Naive thymus-derived CD8-positive, alpha-beta T cell (primary cell): Measurements from ENCODE around the gene ZNF648. TPM values are rescaled to one million over a fixed set of nuclear protein-coding genes. Genes with fewer than 3 reads are reported as not detected.
A peak's percentile ranks its signal among the peaks of the same experiment; 100 is the strongest.
"Not testable (repeated sequence)": the region's sequence is repeated elsewhere in the genome, so short reads cannot be mapped to it uniquely, and the experiment has no call there.

ENCODE experiments used
- ATAC-seq, 2 donors: fragments of 150-1000 bp; cut with Tn5 transposase in 1 of 2; sonication (Bioruptor Pico), chemical (Tn5 transposase) in 1 of 2; 1 replicate in 1 of 2; 2 replicates in 1 of 2; pipeline ENCODE4 v1.10.0; 2021; ENCODE audit warnings: mild to moderate bottlenecking in 2 of 2, moderate library complexity in 2 of 2
- POLR2A ChIA-PET: fragments of 350-600 bp; sonication (Branson Sonifier 250); formaldehyde crosslinking; loops from one replicate; lab custom pipeline; 2021; ENCODE audit warnings: antibody characterized with exemption; lab: Charles Lee
- DNase-seq, 10 donors: peaks; one replicate each; pipeline versions ENCODE4 v3.0.0 to v3.0.0-alpha.2; 2020 to 2022
- H3K27ac Mint-ChIP-seq, 10 donors: one replicate each; pipeline ENCODE4 v1.8.0; 2020 to 2022; ENCODE audit warnings: mild to moderate bottlenecking in 10 of 10, mixed read lengths in 10 of 10, moderate library complexity in 4 of 10, inconsistent platforms in 1 of 10
- H3K27me3 Mint-ChIP-seq, 5 donors: one replicate each; pipeline ENCODE4 v1.8.0; 2021 to 2022; ENCODE audit warnings: mixed read lengths in 5 of 5
- H3K36me3 Mint-ChIP-seq, 3 donors: one replicate each; pipeline ENCODE4 v1.8.0; 2020 to 2022; ENCODE audit warnings: mixed read lengths in 3 of 3, mild to moderate bottlenecking in 2 of 3, inconsistent platforms in 1 of 3
- H3K4me1 Mint-ChIP-seq, 4 donors: one replicate each; pipeline ENCODE4 v1.8.0; 2021 to 2022; ENCODE audit warnings: mixed read lengths in 4 of 4
- H3K4me3 Mint-ChIP-seq, 10 donors: one replicate each; pipeline ENCODE4 v1.8.0; 2020 to 2022; ENCODE audit warnings: mild to moderate bottlenecking in 10 of 10, mixed read lengths in 10 of 10, moderate library complexity in 6 of 10, inconsistent platforms in 1 of 10
- H3K9me3 Mint-ChIP-seq, 9 donors: one replicate each; pipeline ENCODE4 v1.8.0; 2020 to 2022; ENCODE audit warnings: mixed read lengths in 9 of 9, mild to moderate bottlenecking in 3 of 9, inconsistent platforms in 1 of 9, moderate library complexity in 1 of 9
- polyA plus RNA-seq, 3 donors: library from polyadenylated mRNA; unstranded; fragments of 300-500 nt; fragmentation: Illumina TruSeq; gene quantifications; one replicate each; pipeline ENCODE4 v1.2.3, GENCODE V29; 2021
- total RNA-seq, 8 experiments: library from RNA in 2 of 8; stranded (reverse) in 2 of 8; gene quantifications; one replicate each; pipeline ENCODE4 v1.2.3 and lab custom pipeline; 2021 to 2026

Gene ZNF648
- total and polyA plus RNA-seq, 5 experiments from 2014 or later = not detected

- H3K4me3 Mint-ChIP-seq = no peak overlapping the region
- H3K27me3 Mint-ChIP-seq = peaks cover 0 to 2% (median 0%) of the 10 kb centered on the region in 5 donors
- peaks cover 0 to 23% (median 8%) of the 10 kb centered on the region in 9 donors for H3K9me3 Mint-ChIP-seq
- POLR2A ChIA-PET = no interaction called here
- no peak for ATAC-seq
- H3K36me3 Mint-ChIP-seq = peaks cover 0 to 10% (median 6%) of the 10 kb centered on the region in 3 donors
- DNase-seq = no peak
- no peak overlapping the region for H3K27ac Mint-ChIP-seq
- peaks cover 3 to 11% (median 6%) of the 10 kb centered on the region in 4 donors for H3K4me1 Mint-ChIP-seq
These were observed 12.9 kb downstream of the ZNF648 start for GRCh38 chr1:182048562-182048961.

- Mint-ChIP-seq H3K4me3 (peak overlapping the region in 2 of 10 donors; percentile 4 to 25), H3K4me1 (peaks cover 3 to 11% (median 6%) of the 10 kb centered on the region in 4 donors), H3K9me3 (peaks cover 0 to 24% (median 11%) of the 10 kb centered on the region in 9 donors), H3K27ac (peak overlapping the region in 5 of 10 donors; percentile 0 to 89 (median 7)), H3K27me3 (peaks cover 0 to 2% (median 0%) of the 10 kb centered on the region in 5 donors), H3K36me3 (peaks cover 0 to 10% (median 6%) of the 10 kb centered on the region in 3 donors)
- DNase-seq (no peak), ATAC-seq (peak in 1 of 2 donors; percentile 43)
- POLR2A ChIA-PET = interaction anchor here (1.0 kb wide), 1 partner anchor 17 kb away, joined by 3 read pairs; no protein-coding TSS in a partner anchor
These were observed 14.7 kb downstream of the ZNF648 start for GRCh38 chr1:182046763-182047162.

- peaks cover 0 to 10% (median 6%) of the 10 kb centered on the region in 3 donors for H3K36me3 Mint-ChIP-seq
- H3K27ac Mint-ChIP-seq, POLR2A ChIA-PET, H3K27me3 Mint-ChIP-seq, H3K4me3 Mint-ChIP-seq, ATAC-seq, DNase-seq: not testable (repeated sequence)
- peaks cover 3 to 11% (median 6%) of the 10 kb centered on the region in 4 donors for H3K4me1 Mint-ChIP-seq
- H3K9me3 Mint-ChIP-seq = peaks cover 0 to 28% (median 11%) of the 10 kb centered on the region in 9 donors
These were observed 16.0 kb downstream of the ZNF648 start for GRCh38 chr1:182045481-182045880.

- DNase-seq = no peak
- peaks cover 0 to 2% (median 0%) of the 10 kb centered on the region in 5 donors for H3K27me3 Mint-ChIP-seq
- H3K4me1 Mint-ChIP-seq = peaks cover under 1 to 3% (median 2%) of the 10 kb centered on the region in 4 donors
- POLR2A ChIA-PET = no interaction called here
- H3K36me3 Mint-ChIP-seq = peaks cover 0 to 12% (median 6%) of the 10 kb centered on the region in 3 donors
- no peak overlapping the region for H3K4me3 Mint-ChIP-seq
- no peak for ATAC-seq
- H3K9me3 Mint-ChIP-seq = peaks cover 0 to 50% (median 13%) of the 10 kb centered on the region in 9 donors
- no peak overlapping the region for H3K27ac Mint-ChIP-seq
These were observed 19.9 kb downstream of the ZNF648 start for GRCh38 chr1:182041615-182042014.

- DNase-seq (no peak), ATAC-seq (no peak)
- no peak overlapping the region for H3K4me3 Mint-ChIP-seq
- POLR2A ChIA-PET = no interaction called here
- H3K9me3 Mint-ChIP-seq = peaks cover 0 to 32% (median 2%) of the 10 kb centered on the region in 9 donors
- no peak overlapping the region for H3K27ac Mint-ChIP-seq
- H3K27me3 Mint-ChIP-seq = no peaks in the 10 kb centered on the region
- peaks cover 0 to 6% (median 0%) of the 10 kb centered on the region in 3 donors for H3K36me3 Mint-ChIP-seq
- peaks cover 0 to 1% (median 0%) of the 10 kb centered on the region in 4 donors for H3K4me1 Mint-ChIP-seq
These were observed 23.3 kb downstream of the ZNF648 start for GRCh38 chr1:182038220-182038619.

GRCh38 chr1:182035097-182035770 is 26.3 kb downstream of the ZNF648 start:
- H3K27me3 Mint-ChIP-seq = no peaks in the 10 kb centered on the region
- ATAC-seq (no peak), DNase-seq (no peak)
- H3K27ac Mint-ChIP-seq = no peak overlapping the region
- peaks cover 0 to 6% (median 0%) of the 10 kb centered on the region in 3 donors for H3K36me3 Mint-ChIP-seq
- POLR2A ChIA-PET = no interaction called here
- H3K4me1 Mint-ChIP-seq = peaks cover 1 to 4% (median 3%) of the 10 kb centered on the region in 4 donors
- no peak overlapping the region for H3K4me3 Mint-ChIP-seq
- peaks cover 0 to 26% (median 2%) of the 10 kb centered on the region in 9 donors for H3K9me3 Mint-ChIP-seq

GRCh38 chr1:182032251-182032650 is 29.3 kb downstream of the ZNF648 start:
- H3K4me3 Mint-ChIP-seq = no peak overlapping the region
- H3K4me1 Mint-ChIP-seq = peaks cover 9 to 20% (median 18%) of the 10 kb centered on the region in 4 donors
- H3K36me3 Mint-ChIP-seq = peaks cover 0 to 2% (median under 1%) of the 10 kb centered on the region in 3 donors
- H3K27me3 Mint-ChIP-seq = no peaks in the 10 kb centered on the region
- no peak overlapping the region for H3K27ac Mint-ChIP-seq
- POLR2A ChIA-PET = no interaction called here
- ATAC-seq (no peak), DNase-seq (no peak)
- H3K9me3 Mint-ChIP-seq = peaks cover 0 to 5% (median 0%) of the 10 kb centered on the region in 9 donors

GRCh38 chr1:182029379-182030331 is 31.9 kb downstream of the ZNF648 start:
- peak; percentile 88 for ATAC-seq
- H3K4me1 Mint-ChIP-seq = peaks cover 7 to 20% (median 18%) of the 10 kb centered on the region in 4 donors
- H3K27me3 Mint-ChIP-seq = no peaks in the 10 kb centered on the region
- peak overlapping the region; percentile 87 to 100 (median 98) for H3K4me3 Mint-ChIP-seq
- DNase-seq = peak; percentile 95 to 99 (median 98)
- H3K36me3 Mint-ChIP-seq = peaks cover 0 to 5% (median 4%) of the 10 kb centered on the region in 3 donors
- H3K9me3 Mint-ChIP-seq = no peaks in the 10 kb centered on the region
- POLR2A ChIA-PET = interaction anchor here (0.5 to 0.6 kb wide), 2 partner anchors 17 to 70 kb away, joined by 3 to 4 read pairs; no protein-coding TSS in a partner anchor
- peak overlapping the region; percentile 97 to 100 (median 99) for H3K27ac Mint-ChIP-seq

- Mint-ChIP-seq H3K36me3 (peaks cover 0 to 5% (median 4%) of the 10 kb centered on the region in 3 donors), H3K27me3 (no peaks in the 10 kb centered on the region), H3K4me3 (peak overlapping the region; percentile 87 to 100 (median 98)), H3K9me3 (no peaks in the 10 kb centered on the region), H3K27ac (peak overlapping the region; percentile 97 to 100 (median 99)), H3K4me1 (peaks cover 7 to 20% (median 18%) of the 10 kb centered on the region in 4 donors)
- DNase-seq = peak in 1 of 10 donors; percentile 6
- POLR2A ChIA-PET = interaction anchor here (0.5 to 0.6 kb wide), 2 partner anchors 18 to 70 kb away, joined by 3 to 4 read pairs; no protein-coding TSS in a partner anchor
- ATAC-seq = no peak
These were observed 32.5 kb downstream of the ZNF648 start for GRCh38 chr1:182029002-182029378.

GRCh38 chr1:182015360-182015759 is 46.2 kb downstream of the ZNF648 start:
- DNase-seq = no peak
- no peak overlapping the region for H3K27ac Mint-ChIP-seq
- H3K27me3 Mint-ChIP-seq = peaks cover 2 to 11% (median 8%) of the 10 kb centered on the region in 5 donors
- no peak overlapping the region for H3K4me3 Mint-ChIP-seq
- H3K9me3 Mint-ChIP-seq = peaks cover 2 to 55% (median 10%) of the 10 kb centered on the region in 9 donors
- H3K36me3 Mint-ChIP-seq = peaks cover 2 to 22% (median 5%) of the 10 kb centered on the region in 3 donors
- ATAC-seq = no peak
- POLR2A ChIA-PET = no interaction called here
- no peaks in the 10 kb centered on the region for H3K4me1 Mint-ChIP-seq

- Mint-ChIP-seq H3K9me3 (peaks cover 7 to 72% (median 29%) of the 10 kb centered on the region in 9 donors), H3K27me3 (peaks cover 5 to 31% (median 16%) of the 10 kb centered on the region in 5 donors), H3K36me3 (peaks cover 2 to 47% (median 26%) of the 10 kb centered on the region in 3 donors)
- DNase-seq, POLR2A ChIA-PET, H3K27ac Mint-ChIP-seq, H3K4me3 Mint-ChIP-seq, H3K4me1 Mint-ChIP-seq, ATAC-seq: not testable (repeated sequence)
These were observed 50.6 kb downstream of the ZNF648 start for GRCh38 chr1:182010800-182011370.

- H3K4me1 Mint-ChIP-seq, DNase-seq, ATAC-seq, POLR2A ChIA-PET, H3K4me3 Mint-ChIP-seq, H3K27ac Mint-ChIP-seq: not testable (repeated sequence)
- Mint-ChIP-seq H3K9me3 (peaks cover 0 to 52% (median 22%) of the 10 kb centered on the region in 9 donors), H3K36me3 (peaks cover 2 to 32% (median 24%) of the 10 kb centered on the region in 3 donors), H3K27me3 (peaks cover 9 to 49% (median 16%) of the 10 kb centered on the region in 5 donors)
These were observed 56.1 kb downstream of the ZNF648 start for GRCh38 chr1:182005398-182005797.
